Hepatocyte (in vitro differentiated cells): ENCODE data around the gene CPSF3.

Experiments used
- EZH2 ChIP-seq: fragments of 200-600 bp; sonication (generic); IDR thresholded peaks from 2 replicates; pipeline ENCODE4 v1.6.1; 2016; ENCODE audit warnings: antibody characterized with exemption, mild to moderate bottlenecking, borderline replicate concordance
- EZH2phosphoT487 ChIP-seq: fragments of 200-600 bp; sonication (generic); IDR thresholded peaks from one replicate; pipeline ENCODE4 v1.6.1; 2018; ENCODE audit warnings: antibody characterized with exemption, mild to moderate bottlenecking, low read depth, moderate library complexity; ENCODE audit not compliant: unreplicated experiment, severe bottlenecking
- TF ChIP-seq, protein P1 (sequence below): fragments of 200-600 bp; sonication (generic); IDR thresholded peaks from 2 replicates; pipeline ENCODE4 v1.5.1; 2016; ENCODE audit warnings: antibody characterized with exemption, mild to moderate bottlenecking; ENCODE audit not compliant: poor library complexity

DNA sequence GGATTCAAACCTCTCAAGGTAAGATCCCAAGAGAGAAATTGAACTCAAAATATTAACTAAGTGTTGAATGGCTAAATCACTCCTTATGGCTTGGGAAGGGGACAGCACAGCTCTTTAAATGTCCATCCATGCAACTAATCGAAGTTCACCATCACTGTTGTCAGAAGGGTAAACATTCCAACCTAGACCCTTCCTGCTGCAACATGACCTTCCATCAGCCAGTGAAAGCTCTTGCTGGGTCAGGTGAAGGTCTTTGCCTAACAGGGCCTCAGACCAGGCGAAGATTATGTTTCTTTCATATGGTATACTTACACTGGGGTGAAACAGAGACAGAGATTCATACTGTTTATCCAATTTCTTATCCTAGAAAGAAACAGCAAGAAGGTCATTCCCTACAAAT is 67.3 kb downstream of the CPSF3 start:
- TF ChIP-seq, protein P1, sequence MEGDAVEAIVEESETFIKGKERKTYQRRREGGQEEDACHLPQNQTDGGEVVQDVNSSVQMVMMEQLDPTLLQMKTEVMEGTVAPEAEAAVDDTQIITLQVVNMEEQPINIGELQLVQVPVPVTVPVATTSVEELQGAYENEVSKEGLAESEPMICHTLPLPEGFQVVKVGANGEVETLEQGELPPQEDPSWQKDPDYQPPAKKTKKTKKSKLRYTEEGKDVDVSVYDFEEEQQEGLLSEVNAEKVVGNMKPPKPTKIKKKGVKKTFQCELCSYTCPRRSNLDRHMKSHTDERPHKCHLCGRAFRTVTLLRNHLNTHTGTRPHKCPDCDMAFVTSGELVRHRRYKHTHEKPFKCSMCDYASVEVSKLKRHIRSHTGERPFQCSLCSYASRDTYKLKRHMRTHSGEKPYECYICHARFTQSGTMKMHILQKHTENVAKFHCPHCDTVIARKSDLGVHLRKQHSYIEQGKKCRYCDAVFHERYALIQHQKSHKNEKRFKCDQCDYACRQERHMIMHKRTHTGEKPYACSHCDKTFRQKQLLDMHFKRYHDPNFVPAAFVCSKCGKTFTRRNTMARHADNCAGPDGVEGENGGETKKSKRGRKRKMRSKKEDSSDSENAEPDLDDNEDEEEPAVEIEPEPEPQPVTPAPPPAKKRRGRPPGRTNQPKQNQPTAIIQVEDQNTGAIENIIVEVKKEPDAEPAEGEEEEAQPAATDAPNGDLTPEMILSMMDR: no peak
- TF ChIP-seq EZH2 (no peak), EZH2phosphoT487 (no peak)
